Mesendoderm (in vitro differentiated cells): ENCODE measurements around the gene FRMD3.
A peak's percentile ranks its signal among the peaks of the same experiment; 100 is the strongest.

Experiments
- DNase-seq: peaks from one replicate; pipeline ENCODE4 v3.0.0; 2013
- H2AK5ac ChIP-seq: 2 replicates; pipeline ENCODE4 v1.6.1; 2013; ENCODE audit warnings: low read length, inconsistent platforms
- H2BK120ac ChIP-seq: 2 replicates; pipeline ENCODE4 v1.6.1; 2013; ENCODE audit warnings: low read depth, mild to moderate bottlenecking, low read length, moderate library complexity, mixed read lengths
- H2BK15ac ChIP-seq: replicated peaks from 2 replicates; pipeline ENCODE4 v1.6.1; 2013; ENCODE audit warnings: low read depth, mild to moderate bottlenecking, moderate library complexity
- H2BK5ac ChIP-seq: 2 replicates; pipeline ENCODE4 v1.6.1; 2013; ENCODE audit warnings: low read length, inconsistent platforms
- H3K18ac ChIP-seq: 2 replicates; pipeline ENCODE4 v1.6.1; 2013; ENCODE audit warnings: mild to moderate bottlenecking, low read length, mixed read lengths
- H3K23ac ChIP-seq: one replicate; pipeline ENCODE4 v1.6.1; 2013; ENCODE audit warnings: low read length
- H3K27ac ChIP-seq: 2 replicates; pipeline ENCODE4 v1.5.1; 2013; ENCODE audit warnings: low read depth, mild to moderate bottlenecking, inconsistent platforms, low read length, moderate library complexity
- H3K27me3 ChIP-seq: 2 replicates; pipeline ENCODE4 v1.6.1; 2013; ENCODE audit warnings: low read length, control low read depth, mild to moderate bottlenecking, inconsistent platforms; ENCODE audit not compliant: insufficient read depth, poor library complexity
- H3K36me3 ChIP-seq: 2 replicates; pipeline ENCODE4 v1.6.1; 2013; ENCODE audit warnings: low read length, inconsistent platforms; ENCODE audit not compliant: control insufficient read depth, insufficient read depth
- H3K4ac ChIP-seq: one replicate; pipeline ENCODE4 v1.6.1; 2013; ENCODE audit warnings: low read depth, mild to moderate bottlenecking, low read length, moderate library complexity
- H3K4me1 ChIP-seq: 2 replicates; pipeline ENCODE4 v1.6.1; 2013; ENCODE audit warnings: low read depth, low read length, inconsistent platforms; ENCODE audit not compliant: control insufficient read depth
- H3K4me2 ChIP-seq: 2 replicates; pipeline ENCODE4 v1.6.1; 2013; ENCODE audit warnings: low read length
- H3K4me3 ChIP-seq: 2 replicates; pipeline ENCODE4 v1.5.1; 2013; ENCODE audit warnings: mild to moderate bottlenecking, low read length
- H3K56ac ChIP-seq: one replicate; pipeline ENCODE4 v1.6.1; 2013; ENCODE audit warnings: low read length
- H3K79me1 ChIP-seq: 2 replicates; pipeline ENCODE4 v1.6.1; 2013; ENCODE audit warnings: low read length, inconsistent platforms
- H3K79me2 ChIP-seq: 2 replicates; pipeline ENCODE4 v1.6.1; 2013; ENCODE audit warnings: mild to moderate bottlenecking, low read length; ENCODE audit not compliant: control insufficient read depth, insufficient read depth
- H3K9ac ChIP-seq: 2 replicates; pipeline ENCODE4 v1.6.1; 2013; ENCODE audit warnings: low read length, inconsistent platforms
- H4K5ac ChIP-seq: one replicate; pipeline ENCODE4 v1.6.1; 2013; ENCODE audit warnings: low read length
- H4K8ac ChIP-seq: one replicate; pipeline ENCODE4 v1.6.1; 2013; ENCODE audit warnings: low read depth, mild to moderate bottlenecking, control low read depth, low read length, moderate library complexity
- WGBS: extraction: QIAGEN DNeasy Blood & Tissue Kit; methylation state at CpG from one replicate; pipeline ENCODE4 v1.1.7; 2013; ENCODE audit warnings: low lambda C conversion rate, missing lambda C conversion rate; ENCODE audit not compliant: insufficient coverage; ENCODE audit errors: extremely low coverage; 5-methylcytosine and 5-hydroxymethylcytosine counted together

Gene FRMD3

GRCh38 chr9:83536332-83536731 is 1.9 kb downstream of the FRMD3 start:
- Histone ChIP-seq H3K79me2 (no peaks in the 10 kb centered on the region), H3K4ac (no peak overlapping the region), H2BK5ac (no peak overlapping the region), H3K27ac (no peak overlapping the region), H4K8ac (no peak overlapping the region), H3K9ac (no peak overlapping the region), H3K27me3 (peaks cover 4% of the 10 kb centered on the region), H2BK15ac (no peak overlapping the region), H3K4me3 (no peak overlapping the region), H3K56ac (no peak overlapping the region), H3K23ac (no peak overlapping the region), H3K18ac (no peak overlapping the region), H2BK120ac (no peak overlapping the region), H3K4me2 (no peak overlapping the region), H3K4me1 (no peaks in the 10 kb centered on the region), H3K79me1 (no peaks in the 10 kb centered on the region), H3K36me3 (no peaks in the 10 kb centered on the region), H4K5ac (no peak overlapping the region), H2AK5ac (no peak overlapping the region)
- WGBS = no CpG with 5 or more reads among the region's 1 CpG
- no peak for DNase-seq

GRCh38 chr9:83535736-83536135 is 2.5 kb downstream of the FRMD3 start:
- Histone ChIP-seq H3K27ac (no peak overlapping the region), H3K79me1 (no peaks in the 10 kb centered on the region), H3K4me2 (no peak overlapping the region), H3K4ac (no peak overlapping the region), H2BK15ac (no peak overlapping the region), H3K36me3 (no peaks in the 10 kb centered on the region), H4K8ac (no peak overlapping the region), H2AK5ac (no peak overlapping the region), H3K27me3 (peaks cover 4% of the 10 kb centered on the region), H2BK5ac (no peak overlapping the region), H2BK120ac (no peak overlapping the region), H3K23ac (no peak overlapping the region), H3K56ac (no peak overlapping the region), H3K4me3 (no peak overlapping the region), H4K5ac (no peak overlapping the region), H3K4me1 (no peaks in the 10 kb centered on the region), H3K79me2 (no peaks in the 10 kb centered on the region), H3K9ac (no peak overlapping the region), H3K18ac (no peak overlapping the region)
- WGBS = no CpG with 5 or more reads among the region's 3 CpGs
- DNase-seq = no peak

- DNase-seq = no peak
- H3K27me3 ChIP-seq = peaks cover 4% of the 10 kb centered on the region
Measured at GRCh38 chr9:83533296-83533695, 4.9 kb downstream of the FRMD3 start.

GRCh38 chr9:83526901-83527300 is 11.3 kb downstream of the FRMD3 start:
- Histone ChIP-seq H3K79me1 (no peaks in the 10 kb centered on the region), H2BK15ac (no peak overlapping the region), H4K5ac (no peak overlapping the region), H3K4me3 (no peak overlapping the region), H3K79me2 (no peaks in the 10 kb centered on the region), H3K27me3 (no peaks in the 10 kb centered on the region), H2BK5ac (no peak overlapping the region), H3K4me2 (no peak overlapping the region), H2BK120ac (no peak overlapping the region), H2AK5ac (no peak overlapping the region), H3K4me1 (no peaks in the 10 kb centered on the region), H3K36me3 (no peaks in the 10 kb centered on the region), H3K56ac (no peak overlapping the region), H3K4ac (no peak overlapping the region), H3K27ac (no peak overlapping the region), H3K18ac (no peak overlapping the region), H3K23ac (no peak overlapping the region), H4K8ac (no peak overlapping the region), H3K9ac (no peak overlapping the region)
- WGBS = no CpG with 5 or more reads among the region's 3 CpGs
- DNase-seq = peak; percentile 40

More at GRCh38 chr9:83533296-83533695, 4.9 kb downstream of the FRMD3 start:
- whole genome bisulfite sequencing = no CpG with 5 or more reads among the region's 2 CpGs
- Histone ChIP-seq H4K5ac (no peak overlapping the region), H3K36me3 (no peaks in the 10 kb centered on the region), H3K18ac (no peak overlapping the region), H4K8ac (no peak overlapping the region), H3K4me3 (no peak overlapping the region), H2AK5ac (no peak overlapping the region), H2BK120ac (no peak overlapping the region), H3K79me2 (no peaks in the 10 kb centered on the region), H3K23ac (no peak overlapping the region), H3K79me1 (no peaks in the 10 kb centered on the region), H3K4me1 (no peaks in the 10 kb centered on the region), H3K4ac (no peak overlapping the region), H3K9ac (no peak overlapping the region), H2BK15ac (no peak overlapping the region), H3K27ac (no peak overlapping the region), H2BK5ac (no peak overlapping the region), H3K56ac (no peak overlapping the region), H3K4me2 (no peak overlapping the region)

- H2BK5ac ChIP-seq = no peak overlapping the region
- DNase-seq = no peak
- H3K79me1 ChIP-seq = no peaks in the 10 kb centered on the region
- H2BK15ac ChIP-seq = no peak overlapping the region
- no peaks in the 10 kb centered on the region for H3K27me3 ChIP-seq
- H3K4me2 ChIP-seq = no peak overlapping the region
- no peak overlapping the region for H3K18ac ChIP-seq
- no peak overlapping the region for H3K4ac ChIP-seq
- H3K23ac ChIP-seq = no peak overlapping the region
- H3K27ac ChIP-seq = no peak overlapping the region
- no CpG with 5 or more reads among the region's 2 CpGs for WGBS
- no peak overlapping the region for H3K56ac ChIP-seq
- no peak overlapping the region for H2BK120ac ChIP-seq
- no peaks in the 10 kb centered on the region for H3K36me3 ChIP-seq
- no peak overlapping the region for H3K4me3 ChIP-seq
- no peaks in the 10 kb centered on the region for H3K4me1 ChIP-seq
- no peak overlapping the region for H4K5ac ChIP-seq
- H3K9ac ChIP-seq = no peak overlapping the region
- H4K8ac ChIP-seq = no peak overlapping the region
- H2AK5ac ChIP-seq = no peak overlapping the region
- no peaks in the 10 kb centered on the region for H3K79me2 ChIP-seq
Measured at GRCh38 chr9:83526211-83526610, 12.0 kb downstream of the FRMD3 start.

GRCh38 chr9:83523684-83524083 is 14.5 kb downstream of the FRMD3 start:
- no peak overlapping the region for H3K18ac ChIP-seq
- no peak overlapping the region for H2AK5ac ChIP-seq
- H3K9ac ChIP-seq = no peak overlapping the region
- no peak overlapping the region for H4K5ac ChIP-seq
- no peak overlapping the region for H3K4ac ChIP-seq
- H3K27ac ChIP-seq = no peak overlapping the region
- no peaks in the 10 kb centered on the region for H3K79me2 ChIP-seq
- H3K56ac ChIP-seq = no peak overlapping the region
- no peak overlapping the region for H2BK5ac ChIP-seq
- no peak for DNase-seq
- H3K4me3 ChIP-seq = no peak overlapping the region
- H3K27me3 ChIP-seq = no peaks in the 10 kb centered on the region
- H3K23ac ChIP-seq = no peak overlapping the region
- no peaks in the 10 kb centered on the region for H3K4me1 ChIP-seq
- H3K4me2 ChIP-seq = no peak overlapping the region
- no peak overlapping the region for H2BK120ac ChIP-seq
- H3K79me1 ChIP-seq = no peaks in the 10 kb centered on the region
- H3K36me3 ChIP-seq = no peaks in the 10 kb centered on the region
- H4K8ac ChIP-seq = no peak overlapping the region
- H2BK15ac ChIP-seq = no peak overlapping the region
